ENCODE measurements around the gene HLTF. TPM values are rescaled to one million over a fixed set of nuclear protein-coding genes. Genes with fewer than 3 reads are reported as not detected.
A peak's percentile ranks its signal among the peaks of the same experiment; 100 is the strongest.

HLTF gene
- total RNA-seq, 1 donor from 2014 or later, result 12.9 TPM

GRCh38 chr3:149091983-149092382 is 5.7 kb upstream of the HLTF start:
- no peak for TF ChIP-seq CTCF (IDR thresholded peaks at IDR 0.05; ENCODE audit: insufficient read depth, low read length, severe bottlenecking)
- no peak for FAIRE-seq

DNA sequence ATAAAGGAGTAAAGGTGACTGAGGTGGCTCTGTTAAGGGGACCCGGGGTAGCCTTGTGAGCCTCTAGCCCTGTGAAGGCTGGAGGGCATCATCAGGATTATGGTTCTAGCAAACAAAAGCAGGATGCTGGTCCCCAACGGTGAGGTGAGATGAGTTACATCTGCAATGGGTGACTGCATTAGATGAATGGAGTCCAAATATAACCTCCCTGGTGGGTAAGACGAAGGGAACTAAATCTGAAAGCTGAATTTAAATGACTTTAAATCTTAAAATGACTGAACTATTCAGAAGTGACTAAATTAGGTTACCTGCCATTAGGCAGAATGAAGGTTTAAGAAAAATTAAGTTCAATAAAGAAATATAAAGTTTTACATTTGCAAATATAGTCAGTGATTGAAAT is 4.6 kb upstream of the HLTF start:
- Histone ChIP-seq H3K4me3 (ENCODE audit: low read depth, low read length) (no peak overlapping the region), H3K27me3 (ENCODE audit: control insufficient read depth, insufficient read depth, low read length) (no peaks in the 10 kb centered on the region), H3K36me3 (ENCODE audit: control insufficient read depth, insufficient read depth, low read length) (no peaks in the 10 kb centered on the region)
- DNase-seq (ENCODE audit: low read depth) (no peak), FAIRE-seq (no peak)
- TF ChIP-seq CTCF (IDR thresholded peaks at IDR 0.05; ENCODE audit: insufficient read depth, low read length, severe bottlenecking), result no peak

More at GRCh38 chr3:149091983-149092382, 5.7 kb upstream of the HLTF start:
- H3K36me3 ChIP-seq (ENCODE audit: control insufficient read depth, insufficient read depth, low read length), result no peaks in the 10 kb centered on the region
- DNase-seq (ENCODE audit: low read depth), result no peak
- no peak overlapping the region for H3K4me3 ChIP-seq (ENCODE audit: low read depth, low read length)
- H3K27me3 ChIP-seq (ENCODE audit: control insufficient read depth, insufficient read depth, low read length), result no peaks in the 10 kb centered on the region

DNA sequence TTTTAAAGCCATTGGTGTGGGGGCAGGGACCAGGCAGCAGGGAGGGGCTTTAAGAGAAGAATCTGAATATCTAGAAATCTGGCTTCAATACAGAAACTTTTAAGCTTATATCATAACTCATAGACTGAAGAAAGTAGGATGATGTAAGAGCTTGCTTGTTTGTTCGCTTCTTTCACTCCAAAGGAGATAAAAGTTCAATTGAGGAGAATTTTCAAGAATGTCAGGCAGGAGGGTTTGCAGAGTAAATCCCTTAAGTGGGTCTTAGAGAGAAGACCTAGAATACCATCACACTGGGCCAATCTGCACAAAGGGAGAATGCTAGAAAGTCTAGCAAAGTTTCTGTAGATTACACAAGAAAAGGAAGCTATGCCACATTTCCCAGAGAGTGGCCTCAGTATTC is 4.1 kb upstream of the HLTF start:
- Histone ChIP-seq H3K27me3 (ENCODE audit: control insufficient read depth, insufficient read depth, low read length) (no peaks in the 10 kb centered on the region), H3K36me3 (ENCODE audit: control insufficient read depth, insufficient read depth, low read length) (no peaks in the 10 kb centered on the region), H3K4me3 (ENCODE audit: low read depth, low read length) (no peak overlapping the region)
- FAIRE-seq (no peak), DNase-seq (ENCODE audit: low read depth) (no peak)
- no peak for TF ChIP-seq CTCF (IDR thresholded peaks at IDR 0.05; ENCODE audit: insufficient read depth, low read length, severe bottlenecking)

- Histone ChIP-seq H3K36me3 (ENCODE audit: control insufficient read depth, insufficient read depth, low read length) (no peaks in the 10 kb centered on the region), H3K27me3 (ENCODE audit: control insufficient read depth, insufficient read depth, low read length) (no peaks in the 10 kb centered on the region), H3K4me3 (ENCODE audit: low read depth, low read length) (no peak overlapping the region)
- DNase-seq (ENCODE audit: low read depth), result no peak
- no peak for FAIRE-seq
- TF ChIP-seq CTCF (IDR thresholded peaks at IDR 0.05; ENCODE audit: insufficient read depth, low read length, severe bottlenecking), result no peak
Observed at GRCh38 chr3:149089395-149089794, 3.1 kb upstream of the HLTF start.

DNA sequence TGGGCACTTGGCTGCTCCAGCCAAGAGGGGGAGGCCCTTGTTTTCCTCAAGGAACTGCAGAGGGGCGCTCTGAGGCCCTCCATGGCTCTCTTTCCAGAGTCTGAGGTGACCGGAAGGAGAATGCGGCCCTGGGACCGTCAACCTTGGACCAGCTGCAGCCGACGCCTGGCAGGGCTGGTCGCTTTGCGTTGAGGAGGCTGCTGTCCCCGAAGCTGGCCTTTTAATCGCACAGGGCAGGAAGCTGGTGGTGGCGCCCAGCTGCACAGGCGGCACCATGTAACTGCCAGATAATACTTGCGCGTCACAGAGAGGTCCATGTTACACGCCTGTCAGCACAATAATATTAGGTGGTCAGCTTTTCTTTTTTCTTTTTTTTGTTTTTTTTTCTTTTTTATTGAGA is 875 bp upstream of the HLTF start:
- no peak for DNase-seq (ENCODE audit: low read depth)
- no peak for FAIRE-seq
- Histone ChIP-seq H3K4me3 (ENCODE audit: low read depth, low read length) (no peak overlapping the region), H3K27me3 (ENCODE audit: control insufficient read depth, insufficient read depth, low read length) (no peaks in the 10 kb centered on the region), H3K36me3 (ENCODE audit: control insufficient read depth, insufficient read depth, low read length) (no peaks in the 10 kb centered on the region)
- no peak for TF ChIP-seq CTCF (IDR thresholded peaks at IDR 0.05; ENCODE audit: insufficient read depth, low read length, severe bottlenecking)

- H3K27me3 ChIP-seq (ENCODE audit: control insufficient read depth, insufficient read depth, low read length), result no peaks in the 10 kb centered on the region
- peak overlapping the region; percentile 67 for H3K4me3 ChIP-seq (ENCODE audit: low read depth, low read length)
- DNase-seq (ENCODE audit: low read depth) (peak; percentile 29), FAIRE-seq (no peak)
- no peak for TF ChIP-seq CTCF (IDR thresholded peaks at IDR 0.05; ENCODE audit: insufficient read depth, low read length, severe bottlenecking)
- H3K36me3 ChIP-seq (ENCODE audit: control insufficient read depth, insufficient read depth, low read length), result no peaks in the 10 kb centered on the region
Observed at GRCh38 chr3:149085828-149086231, 503 bp downstream of the HLTF start.

Measured in bronchial epithelial cell (primary cell).